Stimulated activated CD4-positive, alpha-beta T cell treated with anti-CD3 and anti-CD28 coated beads, Interleukin-4, amount 100 ng/mL, for 1 hour (primary cell): ENCODE measurements around the gene CCN5.
"Not testable (repeated sequence)": the region's sequence is repeated elsewhere in the genome, so short reads cannot be mapped to it uniquely, and the experiment has no call there.

Experiments
- DNase-seq: peaks from one replicate; pipeline ENCODE4 v3.0.0-alpha.2; 2020

The CCN5 gene

DNA sequence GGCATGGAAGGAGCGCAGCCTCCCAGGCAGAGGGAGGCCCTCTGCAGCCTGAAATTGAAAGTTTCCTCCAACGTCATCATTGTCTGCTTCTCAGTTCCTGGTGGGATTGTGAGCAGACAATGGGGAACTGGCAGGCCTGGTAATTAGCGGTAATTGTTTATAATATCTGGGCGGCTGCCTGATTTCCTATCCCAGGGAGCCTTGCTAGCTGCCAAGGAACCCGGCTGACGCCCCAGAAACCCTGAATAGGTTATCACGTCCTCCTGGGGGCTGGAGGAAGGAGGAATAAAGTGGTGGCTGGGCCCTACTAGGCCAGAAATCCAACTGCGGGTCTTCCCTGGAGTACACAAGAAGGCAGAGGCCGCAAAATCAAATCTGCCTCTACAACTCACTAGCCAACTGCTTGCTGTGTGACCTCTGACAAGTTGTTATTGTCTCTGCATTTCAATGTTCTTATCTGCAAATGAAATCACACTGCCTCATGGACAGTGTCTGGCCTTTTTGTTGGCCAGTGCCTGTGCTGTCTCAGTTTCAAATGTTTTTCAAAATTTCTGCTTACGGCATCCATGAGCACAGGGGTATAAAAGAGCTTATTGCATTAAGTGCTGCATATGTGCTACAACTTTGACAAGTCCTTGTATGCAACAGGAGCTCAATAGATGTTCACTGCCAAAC, 47.4 kb downstream of the CCN5 start:
- no peak for DNase-seq

DNA sequence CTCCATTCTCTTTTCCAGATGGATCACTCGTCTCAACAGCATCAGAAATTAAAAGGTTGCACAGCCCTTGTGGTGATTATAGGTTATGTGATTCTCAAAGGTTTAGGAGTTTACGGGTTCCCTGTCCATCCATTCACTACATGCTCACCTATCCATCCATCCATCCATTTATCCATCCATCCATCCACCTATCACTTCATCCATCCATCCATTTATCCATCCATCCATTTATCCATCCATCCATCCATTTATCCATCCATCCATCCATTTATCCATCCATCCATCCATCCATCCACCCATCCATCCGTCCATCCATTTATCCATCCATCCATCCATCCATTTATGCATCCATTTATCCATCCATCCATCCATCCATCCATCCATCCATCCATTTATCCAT, 48.6 kb downstream of the CCN5 start:
- DNase-seq: not testable (repeated sequence)

DNA sequence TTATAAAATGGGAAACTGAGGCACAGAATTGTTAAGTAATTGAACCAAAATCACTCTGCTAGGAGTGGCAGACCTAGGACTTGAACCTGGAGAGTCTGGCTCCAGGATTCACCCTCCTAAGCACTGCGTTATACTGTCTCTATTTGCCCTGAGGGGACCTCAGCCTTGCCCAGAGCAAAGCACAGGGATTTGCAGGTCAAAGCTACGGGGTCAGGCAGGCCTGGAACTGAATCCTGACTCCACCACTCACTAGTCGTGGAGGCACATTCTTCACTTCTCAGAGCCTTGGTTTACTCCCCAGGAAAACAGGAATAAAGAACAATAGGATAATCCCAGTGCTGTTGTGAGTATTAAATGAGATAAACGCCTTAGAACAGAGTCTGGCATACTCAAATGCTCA, 49.9 kb downstream of the CCN5 start:
- DNase-seq: no peak

DNA sequence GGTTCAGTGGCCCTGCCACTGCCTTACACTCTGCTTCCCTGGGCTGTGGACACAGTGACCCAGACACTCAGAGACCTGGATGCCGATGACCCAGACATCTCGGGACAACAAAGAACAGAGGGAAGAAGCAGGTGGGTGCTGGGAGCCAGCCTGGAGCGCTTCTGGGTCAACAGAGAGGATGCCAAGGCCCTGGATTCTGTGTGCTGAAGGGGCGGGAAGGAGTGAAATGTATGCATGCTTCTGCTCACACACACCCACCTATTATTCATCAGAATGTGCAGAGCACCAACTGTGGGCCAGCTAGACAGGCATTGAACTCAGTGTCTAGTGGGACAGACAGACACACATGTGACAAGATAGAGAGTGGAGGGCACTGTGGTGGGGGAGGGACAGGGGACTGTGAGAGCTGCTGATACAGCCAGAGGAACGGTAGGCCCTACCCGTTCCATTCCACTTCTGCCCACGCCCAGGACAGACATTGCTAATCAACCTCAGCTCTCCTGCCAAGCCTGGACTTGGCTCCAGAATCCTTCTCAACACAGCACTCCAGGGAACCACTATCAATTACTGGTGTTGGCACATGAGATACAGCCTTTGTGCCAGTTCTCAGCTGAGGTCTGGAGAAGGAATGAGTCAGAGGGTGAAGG, 50.7 kb downstream of the CCN5 start:
- no peak for DNase-seq

DNA sequence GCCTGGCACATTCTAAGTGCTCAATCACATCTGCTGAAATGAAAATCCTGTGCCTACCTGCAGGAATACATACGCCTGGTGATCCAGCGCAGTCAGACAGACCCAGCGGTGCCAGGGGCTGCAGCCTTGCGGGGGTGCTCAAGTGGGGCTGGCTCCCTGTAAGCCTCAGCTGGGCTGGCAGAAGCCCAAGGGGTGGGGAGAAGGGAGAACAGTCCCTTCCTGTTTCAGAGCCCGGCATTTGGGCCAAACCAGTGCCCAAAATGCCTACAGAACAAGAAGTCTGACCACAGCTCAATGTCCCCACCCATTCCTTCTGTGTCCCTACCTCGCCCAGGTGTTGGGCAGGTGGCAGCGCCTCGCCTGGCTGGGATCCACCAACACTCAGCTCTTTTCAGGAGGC, 53.1 kb downstream of the CCN5 start:
- no peak for DNase-seq

DNA sequence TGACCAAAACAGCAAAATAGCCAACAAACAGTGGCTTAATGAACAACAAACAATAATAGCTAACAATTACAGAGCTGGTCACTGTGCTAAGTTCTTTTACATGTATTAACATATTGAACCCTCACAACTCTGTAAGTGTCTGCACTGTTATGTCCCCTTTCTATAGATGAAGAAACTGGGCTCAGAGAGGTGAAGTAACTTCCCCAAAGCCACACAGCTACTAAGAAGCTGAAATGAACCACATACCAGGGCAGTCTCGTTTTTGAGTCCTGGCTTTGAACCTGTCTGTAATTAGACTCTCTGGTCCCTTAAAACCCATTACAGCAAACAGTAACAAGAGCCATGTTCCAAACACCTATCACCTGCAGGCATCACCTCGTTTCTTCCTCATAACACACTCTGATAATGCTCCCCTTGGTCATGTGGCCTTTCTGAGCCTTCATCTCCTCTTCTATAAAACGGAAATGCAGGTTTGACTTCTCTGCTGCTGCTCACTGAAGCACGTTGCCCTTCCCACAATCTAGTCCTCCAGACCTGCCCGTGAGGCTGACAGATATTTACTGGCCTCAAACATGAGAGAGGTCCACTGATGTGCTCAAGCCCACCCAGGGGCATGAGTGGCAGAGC, 53.8 kb downstream of the CCN5 start:
- DNase-seq: no peak

DNA sequence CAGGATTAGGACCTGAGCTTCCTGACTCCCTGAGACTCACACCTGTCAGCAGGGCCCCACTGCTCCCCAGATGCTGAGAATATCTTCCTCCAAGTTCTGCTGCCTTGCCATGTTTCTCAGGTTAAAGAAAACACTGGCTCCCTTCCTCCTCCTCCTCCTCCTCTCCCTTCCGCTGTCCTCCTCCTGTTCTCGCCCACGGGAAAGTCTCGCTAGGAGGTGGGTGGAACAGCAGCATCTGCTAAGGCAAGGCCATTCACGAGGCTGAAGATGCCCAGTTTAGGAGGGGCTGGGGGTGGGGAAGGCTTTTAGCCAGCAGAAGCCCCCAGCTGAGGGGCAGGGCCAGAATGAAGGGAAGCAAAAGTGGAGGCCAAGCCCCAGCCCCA, 54.3 kb downstream of the CCN5 start:
- no peak for DNase-seq

DNA sequence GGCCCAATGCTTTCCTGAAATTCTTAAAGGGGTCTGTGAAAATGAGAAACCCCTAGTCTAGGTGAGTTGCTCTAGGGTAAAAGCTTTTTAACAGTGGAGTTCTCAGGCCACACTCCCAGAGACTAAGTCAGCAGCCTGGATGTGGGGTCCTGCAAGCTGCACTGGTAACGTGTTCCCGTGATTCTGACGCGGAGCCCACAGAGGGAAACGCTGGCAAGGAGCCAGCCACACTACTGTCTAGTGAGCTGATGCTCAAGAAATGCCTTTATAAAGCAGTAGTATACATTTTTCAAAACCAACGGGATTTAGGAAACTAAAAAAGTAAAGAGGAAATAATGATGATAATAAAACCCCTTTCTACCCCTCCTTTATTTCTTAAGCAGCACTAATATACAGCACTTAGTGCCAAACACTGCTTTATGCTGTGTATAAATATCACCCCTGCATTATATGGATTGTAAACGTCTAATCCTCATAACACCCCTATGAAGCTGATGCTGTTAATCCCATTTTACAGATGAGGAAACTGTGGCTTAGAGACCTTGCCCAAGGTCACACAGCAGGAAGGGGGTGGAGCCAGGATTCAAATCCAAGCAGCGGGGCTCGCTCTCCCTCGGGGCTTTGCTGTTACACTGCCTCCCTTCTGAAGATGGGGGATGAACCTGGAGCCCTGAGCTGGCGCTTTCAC, 55.5 kb downstream of the CCN5 start:
- DNase-seq: no peak

DNA sequence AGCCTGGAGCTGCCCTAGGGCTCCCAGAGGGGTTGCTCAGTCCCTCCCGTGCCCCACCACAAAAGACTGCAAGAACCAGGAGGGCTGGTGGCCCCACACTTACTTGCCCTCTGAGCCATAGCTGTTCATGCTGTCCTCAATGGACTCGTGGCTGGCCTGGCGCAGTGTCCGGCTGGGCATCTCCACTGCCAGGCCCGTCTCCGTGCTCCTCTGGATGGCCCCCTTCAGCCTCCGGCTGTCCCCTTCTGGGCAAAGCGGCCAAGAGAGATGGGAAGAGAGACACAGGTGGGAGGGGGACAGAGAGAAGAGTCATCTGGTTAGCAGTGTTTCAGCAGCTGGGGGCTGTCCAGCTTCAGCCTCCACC, 56.0 kb downstream of the CCN5 start:
- no peak for DNase-seq

DNA sequence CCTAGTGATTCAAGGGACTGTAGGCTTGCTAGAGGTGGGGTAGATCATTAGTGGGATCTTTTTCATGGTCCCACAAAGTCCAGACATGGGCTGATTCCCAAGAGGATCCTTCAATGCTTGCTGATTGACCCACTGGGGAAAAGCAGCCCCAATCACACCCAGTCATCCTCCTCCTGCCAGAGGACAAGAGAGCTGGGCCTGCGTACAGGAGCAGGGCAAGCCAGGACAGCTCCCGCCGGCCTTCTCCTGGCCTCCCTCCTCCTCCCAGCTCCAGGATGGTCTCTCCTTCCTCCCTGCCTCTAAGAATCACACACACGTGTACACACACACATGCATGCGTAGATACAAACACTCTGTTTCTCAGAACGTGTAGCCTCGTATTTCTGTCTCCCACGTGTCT, 57.5 kb downstream of the CCN5 start:
- no peak for DNase-seq

DNA sequence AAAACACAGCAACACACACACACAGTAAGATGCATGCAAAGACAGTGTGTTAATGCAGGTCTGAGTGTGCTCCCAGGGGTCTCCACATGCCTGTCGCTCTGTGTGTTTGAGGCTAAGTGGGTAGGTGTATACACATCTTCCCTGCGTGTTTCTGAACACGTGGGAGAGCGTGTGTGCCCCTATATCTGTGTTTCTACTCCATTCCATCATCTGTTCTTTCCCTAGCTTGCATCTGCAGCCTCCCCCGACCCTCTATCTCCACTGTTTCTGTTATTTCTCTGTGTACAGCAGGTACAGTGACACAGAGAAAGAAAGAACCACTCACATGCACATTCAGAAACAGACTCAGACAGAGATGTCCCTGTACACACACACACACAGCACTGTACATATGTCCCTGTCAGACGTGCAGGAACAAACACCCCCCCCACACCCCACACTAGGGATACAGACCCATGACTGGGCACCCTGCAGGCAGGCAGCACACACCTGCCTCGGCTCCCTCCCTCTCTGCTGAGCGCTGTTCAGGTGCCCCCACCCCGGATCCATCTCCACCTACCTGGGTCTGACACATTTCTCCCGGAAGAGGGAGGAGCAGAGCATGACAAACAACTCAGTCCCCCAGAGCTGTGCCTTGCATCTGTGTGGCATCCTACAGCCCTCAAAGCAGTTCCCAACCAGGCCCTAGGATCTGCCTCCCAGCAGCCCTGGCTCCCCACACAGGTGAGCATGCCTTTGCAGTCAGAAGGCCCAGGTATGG, 58.1 kb downstream of the CCN5 start:
- DNase-seq: no peak

DNA sequence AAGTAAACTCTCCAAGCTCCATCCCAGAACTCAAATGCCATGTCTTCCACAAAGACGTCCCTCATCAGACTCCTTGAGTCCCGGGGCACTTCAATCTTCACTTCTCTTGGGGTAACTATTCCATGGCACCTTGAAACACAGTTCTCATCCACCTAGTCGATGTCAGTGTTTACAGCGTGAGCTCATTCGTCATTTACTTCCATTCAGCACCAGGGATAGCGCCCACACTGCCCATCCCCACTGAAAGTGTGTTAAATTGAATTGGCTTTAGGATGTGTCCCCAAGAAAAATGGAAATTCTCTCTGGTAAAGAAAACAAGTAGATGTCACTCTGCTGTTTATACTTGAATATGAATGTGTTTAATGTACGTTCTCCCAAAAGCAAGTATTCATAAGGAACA, 61.8 kb downstream of the CCN5 start:
- DNase-seq: no peak
